ENCODE measurements around the gene CACNA1C. TPM values are rescaled to one million over a fixed set of nuclear protein-coding genes. Genes with fewer than 3 reads are reported as not detected.
A peak's percentile ranks its signal among the peaks of the same experiment; 100 is the strongest.

Gene CACNA1C
- total RNA-seq, 1 donor from 2014 or later, result 1.5 TPM

DNA sequence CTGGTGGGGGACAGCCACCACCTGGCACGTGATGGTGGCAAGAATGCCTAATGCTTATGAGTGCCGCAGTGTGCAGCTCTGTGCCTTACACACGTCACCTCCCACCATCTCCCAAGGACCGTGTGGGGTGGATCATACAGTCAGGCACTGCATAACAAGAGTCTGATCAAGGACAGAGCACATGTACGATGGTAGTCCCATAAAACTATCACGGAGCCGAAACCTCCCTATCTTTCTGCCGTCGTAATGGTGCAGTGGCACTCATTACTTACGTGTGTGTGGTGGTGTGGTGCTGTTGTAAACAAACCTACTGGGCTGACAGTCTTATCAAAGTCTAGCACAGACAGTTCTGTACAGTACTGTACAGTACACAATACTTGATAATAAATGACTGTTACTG is 89.3 kb downstream of the CACNA1C start:
- no peak for DNase-seq

- no peak for DNase-seq
These were observed 92.2 kb downstream of the CACNA1C start for GRCh38 chr12:2144951-2145350.

DNA sequence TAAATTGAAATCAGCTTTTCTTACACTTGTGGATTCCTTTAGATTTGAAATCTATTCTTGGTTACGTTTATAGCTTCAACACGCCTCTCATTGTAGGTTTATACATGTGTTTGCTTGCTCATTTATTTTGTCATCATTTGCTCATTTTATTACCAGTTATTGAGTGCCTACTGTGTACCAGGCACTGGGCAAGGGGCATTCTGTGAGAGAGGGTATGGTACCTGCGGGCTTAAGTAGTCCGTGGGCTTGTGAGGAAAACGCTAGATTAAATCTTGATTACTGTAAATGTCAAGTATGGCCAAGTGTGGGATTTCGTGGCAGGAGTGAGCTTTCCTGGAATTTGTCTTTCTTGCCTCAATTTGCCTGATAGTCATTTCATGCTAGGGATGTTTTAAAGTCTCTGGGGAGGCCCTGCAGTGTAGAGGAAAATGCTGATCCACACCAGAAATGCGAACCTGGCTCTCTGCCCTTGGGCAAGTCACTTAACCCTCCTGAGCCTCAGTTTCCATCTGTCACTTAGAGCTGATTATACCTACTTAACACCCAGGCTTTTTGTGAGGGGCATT is 92.7 kb downstream of the CACNA1C start:
- DNase-seq, result no peak

- no peak for DNase-seq
These were observed 94.5 kb downstream of the CACNA1C start for GRCh38 chr12:2147335-2147734.

GRCh38 chr12:2149091-2149490 is 96.3 kb downstream of the CACNA1C start:
- DNase-seq, result no peak

GRCh38 chr12:2150833-2151232 is 98.0 kb downstream of the CACNA1C start:
- no peak for DNase-seq

DNA sequence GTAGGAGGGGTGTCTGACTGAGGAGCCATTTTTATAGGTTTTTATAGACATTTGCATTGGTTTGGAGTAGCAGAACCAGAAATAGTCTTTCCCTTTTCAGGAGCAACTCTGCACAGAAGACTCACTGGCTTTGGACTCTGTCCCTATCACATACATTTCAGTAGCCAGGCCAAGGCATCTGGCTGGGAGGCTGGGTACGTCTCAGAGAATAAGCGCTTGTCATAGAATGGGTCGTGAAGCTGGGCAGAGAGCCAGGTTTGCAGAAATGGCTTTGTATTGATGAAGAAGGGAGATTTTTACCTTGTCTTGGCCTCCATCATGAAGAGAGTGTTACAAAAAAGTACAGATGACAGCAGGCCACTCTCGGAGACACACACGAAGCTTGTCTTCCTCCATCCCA is 98.6 kb downstream of the CACNA1C start:
- DNase-seq, result no peak

DNA sequence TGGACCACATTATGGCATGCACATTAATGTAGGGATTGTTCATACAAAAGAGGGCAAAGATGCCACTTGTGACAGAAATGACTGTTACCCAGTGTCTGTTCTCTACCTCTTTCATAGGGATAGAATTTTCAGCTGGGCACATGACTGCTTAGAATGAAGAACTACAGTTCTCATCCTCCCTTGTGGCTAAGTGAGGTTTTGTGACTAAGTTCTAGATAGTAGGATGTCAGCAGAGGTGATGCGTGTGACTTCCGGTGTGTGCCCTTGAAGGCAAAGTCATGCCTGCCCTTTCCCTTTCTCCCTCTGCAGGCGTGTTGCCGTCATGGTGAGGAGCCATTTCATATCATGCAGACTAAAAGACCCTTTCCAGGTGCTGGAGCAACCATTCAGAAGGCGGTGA is 99.3 kb downstream of the CACNA1C start:
- no peak for DNase-seq

DNA sequence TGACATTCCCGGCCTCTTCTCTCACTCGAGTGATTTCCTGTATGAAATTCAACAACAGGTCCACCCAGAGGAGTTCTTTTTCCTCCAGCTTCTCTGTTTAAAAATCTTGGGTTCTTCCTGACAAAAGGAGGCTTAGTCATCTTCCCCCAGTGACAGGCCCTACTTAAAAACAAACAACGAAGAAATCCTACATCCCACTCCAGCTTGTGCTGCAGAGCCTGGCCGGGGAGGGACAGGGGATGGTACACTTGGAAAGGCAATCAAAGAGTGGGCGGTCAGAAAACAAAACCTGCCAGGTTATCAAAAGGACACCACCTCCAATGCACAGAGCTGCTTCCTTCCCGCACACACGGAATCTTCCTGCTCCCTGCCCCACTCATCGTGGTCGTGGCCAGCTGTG is 101.3 kb downstream of the CACNA1C start:
- DNase-seq, result peak; percentile 8

- no peak for DNase-seq
These were observed 101.7 kb downstream of the CACNA1C start for GRCh38 chr12:2154521-2154920.

- DNase-seq, result no peak
These were observed 103.5 kb downstream of the CACNA1C start for GRCh38 chr12:2156333-2156732.

GRCh38 chr12:2160043-2160442 is 107.3 kb downstream of the CACNA1C start:
- no peak for DNase-seq

GRCh38 chr12:2161473-2161872 is 108.7 kb downstream of the CACNA1C start:
- DNase-seq, result no peak

DNA sequence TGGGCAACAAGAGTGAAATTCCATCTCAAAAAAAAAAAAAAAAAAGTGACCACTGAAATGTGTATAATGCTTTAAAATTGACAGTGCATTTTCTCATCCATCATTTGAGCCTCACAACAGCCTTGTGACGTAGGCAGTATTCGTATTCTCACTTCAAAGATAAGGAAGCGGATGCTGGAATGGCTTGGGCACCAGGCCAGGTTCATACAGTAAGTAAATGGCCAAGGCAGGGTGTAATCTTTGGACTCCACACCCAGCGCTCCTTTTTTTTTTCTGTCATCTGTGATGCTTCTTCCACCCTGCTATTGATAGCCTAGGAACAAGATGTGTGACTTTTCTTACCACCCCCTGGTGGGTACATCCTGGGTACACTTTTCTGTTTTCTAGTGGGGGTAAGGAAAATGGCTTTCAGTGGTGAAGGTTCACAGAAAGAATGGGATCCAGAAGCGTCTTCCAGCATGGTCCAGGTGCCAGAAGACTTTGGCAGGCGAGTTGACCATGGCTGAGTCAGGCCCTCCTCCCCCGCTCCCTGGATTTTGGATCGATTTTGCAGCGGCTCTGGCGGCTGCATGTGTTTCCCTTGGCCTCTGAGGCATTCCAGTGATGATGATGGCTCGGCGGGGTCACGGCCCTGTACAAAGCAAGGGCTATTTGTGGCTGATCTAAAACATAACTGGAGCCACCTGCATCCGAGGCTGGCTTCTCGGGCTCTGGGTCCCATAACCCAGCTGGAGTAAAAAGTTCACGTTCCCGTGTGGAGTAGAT is 110.6 kb downstream of the CACNA1C start:
- DNase-seq, result peak; percentile 26

GRCh38 chr12:2165021-2165420 is 112.2 kb downstream of the CACNA1C start:
- DNase-seq, result no peak

DNA sequence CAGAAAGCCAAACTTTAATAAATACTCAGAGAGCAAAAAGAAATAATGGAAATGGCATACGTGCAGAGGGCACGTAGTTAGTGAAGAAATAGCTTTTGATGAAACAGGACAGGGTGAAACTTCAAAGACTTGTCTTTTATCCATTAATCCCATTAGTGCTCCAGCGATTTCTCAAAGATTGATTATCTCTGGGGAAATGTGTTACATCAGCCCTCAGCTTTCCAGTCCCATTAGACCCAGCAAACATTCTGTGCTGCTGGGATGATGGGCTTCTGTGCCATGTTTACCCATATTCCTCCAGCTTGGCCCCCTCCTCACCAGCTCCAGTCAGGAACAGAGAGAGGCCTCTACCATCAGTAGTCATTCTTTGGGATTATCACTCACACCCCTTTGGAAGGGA is 113.1 kb downstream of the CACNA1C start:
- no peak for DNase-seq

GRCh38 chr12:2166696-2167095 is 113.9 kb downstream of the CACNA1C start:
- no peak for DNase-seq

DNA sequence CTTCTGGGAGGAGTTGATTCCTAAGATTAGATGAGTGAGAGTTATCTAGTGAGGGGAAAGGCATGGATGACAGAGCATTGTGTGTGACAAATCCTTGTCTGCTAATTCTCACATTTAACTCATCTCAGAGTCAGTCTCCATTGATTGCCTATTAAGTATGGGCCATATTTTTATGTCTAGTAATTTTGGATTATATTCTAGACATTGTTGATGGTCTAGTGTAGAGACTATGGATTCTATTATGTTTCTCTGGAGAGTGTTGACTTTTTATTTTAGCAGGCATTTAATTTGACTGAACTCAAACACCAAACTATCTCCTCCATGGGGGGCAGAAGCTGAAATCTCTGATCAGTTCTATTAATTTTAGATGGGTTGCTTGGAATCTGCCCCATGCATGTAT is 114.4 kb downstream of the CACNA1C start:
- DNase-seq, result no peak

- DNase-seq, result no peak
These were observed 116.0 kb downstream of the CACNA1C start for GRCh38 chr12:2168808-2169207.

DNA sequence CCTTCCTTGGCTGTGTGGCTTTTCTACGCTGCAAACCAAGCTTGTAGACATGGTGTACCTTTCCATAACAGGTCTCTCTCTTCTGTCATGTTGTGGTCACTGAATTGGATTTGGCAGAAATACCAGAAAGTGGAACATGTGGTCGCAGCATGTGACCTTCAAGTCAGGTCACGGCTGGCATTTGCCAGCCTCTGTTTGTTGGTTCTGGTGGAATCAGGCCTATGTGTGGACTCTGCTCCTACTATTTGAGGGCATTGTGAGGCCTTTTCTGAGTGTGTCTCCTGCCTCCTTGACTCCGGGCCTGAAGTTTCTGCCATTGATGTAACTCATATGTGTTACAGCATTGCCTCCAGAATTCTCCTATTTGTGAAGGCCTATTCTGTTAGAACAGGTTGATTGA is 116.7 kb downstream of the CACNA1C start:
- no peak for DNase-seq

GRCh38 chr12:2169940-2170339 is 117.2 kb downstream of the CACNA1C start:
- no peak for DNase-seq

DNA sequence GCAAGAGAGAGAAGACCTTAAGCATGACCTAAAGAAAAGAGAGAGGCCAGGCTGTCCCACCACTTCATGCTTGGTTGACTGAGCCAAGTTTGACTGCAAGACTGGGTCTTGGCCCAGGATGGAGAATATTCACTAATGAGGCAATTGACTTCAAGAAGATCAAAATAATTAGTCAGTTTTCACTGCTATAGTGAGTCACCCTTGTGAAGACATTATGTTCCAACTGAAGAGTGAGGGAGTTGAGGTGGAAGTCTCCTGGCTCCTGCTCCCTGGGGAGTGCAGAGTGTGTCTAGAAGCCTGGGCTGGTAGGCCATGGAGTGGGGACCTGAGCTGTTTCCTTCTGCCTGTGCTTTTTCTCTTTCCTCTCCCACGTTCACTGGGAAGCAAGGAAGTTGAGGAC is 117.6 kb downstream of the CACNA1C start:
- no peak for DNase-seq

- no peak for DNase-seq
These were observed 119.1 kb downstream of the CACNA1C start for GRCh38 chr12:2171672-2172426.
